K562 (cell line): ENCODE data around the gene HOXD9.

Experiments
- CTCF ChIP-seq, 3 experiments: IDR thresholded peaks in 2 of 3; conservative IDR thresholded peaks in 1 of 3; 2 replicates each; pipeline ENCODE4 v1.5.1; 2011 to 2012; ENCODE audit warnings: low read length in 3 of 3, mild to moderate bottlenecking in 3 of 3, control low read depth in 2 of 3, improper control_type of control experiment in 1 of 3, inconsistent platforms in 1 of 3, low read depth in 1 of 3, mixed read lengths in 1 of 3, moderate library complexity in 1 of 3; ENCODE audit not compliant: insufficient read depth in 2 of 3
- MTA3 ChIP-seq: fragments of 450-650 bp; formaldehyde crosslinking; IDR thresholded peaks from 2 replicates; pipeline ENCODE4 v1.6.1; 2017; ENCODE audit warnings: mild to moderate bottlenecking, borderline replicate concordance
- ZFP30 ChIP-seq: fragments of 250-450 bp; sonication (Bioruptor Pico); IDR thresholded peaks from 2 replicates; pipeline ENCODE4 v1.8.0; 2022; ENCODE audit warnings: moderate library complexity, mild to moderate bottlenecking, inconsistent platforms, borderline replicate concordance
- ZNF175 ChIP-seq: fragments of 200-800 bp; sonication (Bioruptor generic); IDR thresholded peaks from 2 replicates; pipeline ENCODE4 v1.6.1; 2016; ENCODE audit warnings: low read depth, mild to moderate bottlenecking, missing genetic modification characterization, missing compliant biosample characterization

- no peak for TF ChIP-seq CTCF (IDR thresholded peaks at IDR 0.05 in 2 of 3, conservative IDR thresholded peaks at IDR 0.05 in 1 of 3; ENCODE audit: insufficient read depth in 2 of 3, low read depth in 1 of 3, low read length in 3 of 3)
- TF ChIP-seq MTA3, result no peak
- no peak for TF ChIP-seq ZFP30 (CRISPR knock-in tag)
- TF ChIP-seq ZNF175 (CRISPR knock-in tag), result no peak
These were observed 16.0 kb downstream of the HOXD9 start for GRCh38 chr2:176138526-176138922.
